Measurements from ENCODE around the gene ROCK2.

ROCK2 gene

GRCh38 chr2:11375025-11375688, 30.7 kb upstream of the ROCK2 start:
- H3K27ac Mint-ChIP-seq, result no peak overlapping the region
- no peaks in the 10 kb centered on the region for H3K36me3 Mint-ChIP-seq (ENCODE audit: low read depth)
- H3K4me1 Mint-ChIP-seq (ENCODE audit: low read depth), result no peaks in the 10 kb centered on the region
- H3K9me3 Mint-ChIP-seq, result no peaks in the 10 kb centered on the region
- no peaks in the 10 kb centered on the region for H3K27me3 Mint-ChIP-seq
- H3K4me3 Mint-ChIP-seq, result no peak overlapping the region

GRCh38 chr2:11373096-11373495, 28.7 kb upstream of the ROCK2 start:
- Mint-ChIP-seq H3K27me3 (no peaks in the 10 kb centered on the region), H3K4me3 (no peak overlapping the region), H3K27ac (no peak overlapping the region), H3K9me3 (no peaks in the 10 kb centered on the region), H3K4me1 (ENCODE audit: low read depth) (no peaks in the 10 kb centered on the region), H3K36me3 (ENCODE audit: low read depth) (no peaks in the 10 kb centered on the region)

DNA sequence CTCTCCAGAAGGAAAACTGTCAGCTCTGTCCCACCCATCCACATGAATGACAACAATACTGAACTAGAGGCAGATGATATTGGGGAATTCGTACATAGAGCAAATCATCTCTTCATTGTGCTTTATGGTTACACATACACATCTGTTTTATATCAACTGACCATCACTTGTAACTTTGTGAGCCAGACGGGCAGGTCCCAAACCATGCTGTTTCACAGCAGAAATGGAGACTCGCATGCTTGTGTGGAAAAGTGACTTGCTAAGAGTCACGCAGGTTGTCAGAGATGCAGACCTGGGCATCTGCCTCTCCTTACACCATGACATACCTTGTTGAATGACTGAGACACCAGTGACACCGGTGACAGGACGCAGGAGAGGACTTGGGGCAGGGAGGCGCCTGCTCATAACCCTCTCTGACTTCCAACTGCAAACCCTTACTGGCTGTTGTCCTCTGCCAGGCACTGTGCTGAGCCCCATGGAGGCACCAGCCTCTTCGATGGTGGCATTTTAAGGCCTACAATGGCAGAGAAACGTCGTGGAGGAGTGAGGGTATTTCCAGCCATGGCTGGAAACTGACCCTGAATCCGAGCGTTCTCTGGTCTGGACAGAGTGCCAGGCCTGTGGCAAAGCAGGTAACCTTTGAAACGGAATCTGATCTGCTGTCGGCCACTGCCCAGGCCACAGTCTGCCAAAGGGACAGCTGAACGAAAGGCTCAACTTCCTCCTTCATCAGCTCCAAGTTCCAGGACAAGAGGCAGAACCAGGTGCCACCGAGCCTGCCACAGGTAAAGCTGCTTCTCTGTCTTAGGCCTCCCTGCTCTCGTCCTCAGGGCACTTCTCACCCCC, 26.9 kb upstream of the ROCK2 start:
- Mint-ChIP-seq H3K9me3 (no peaks in the 10 kb centered on the region), H3K4me3 (no peak overlapping the region), H3K27ac (no peak overlapping the region), H3K36me3 (ENCODE audit: low read depth) (no peaks in the 10 kb centered on the region), H3K27me3 (no peaks in the 10 kb centered on the region), H3K4me1 (ENCODE audit: low read depth) (no peaks in the 10 kb centered on the region)

GRCh38 chr2:11370377-11371091, 26.1 kb upstream of the ROCK2 start:
- no peaks in the 10 kb centered on the region for H3K36me3 Mint-ChIP-seq (ENCODE audit: low read depth)
- no peaks in the 10 kb centered on the region for H3K4me1 Mint-ChIP-seq (ENCODE audit: low read depth)
- H3K27ac Mint-ChIP-seq, result no peak overlapping the region
- no peaks in the 10 kb centered on the region for H3K9me3 Mint-ChIP-seq
- no peak overlapping the region for H3K4me3 Mint-ChIP-seq
- no peaks in the 10 kb centered on the region for H3K27me3 Mint-ChIP-seq

- Mint-ChIP-seq H3K4me3 (no peak overlapping the region), H3K36me3 (ENCODE audit: low read depth) (no peaks in the 10 kb centered on the region), H3K27ac (no peak overlapping the region), H3K27me3 (no peaks in the 10 kb centered on the region), H3K4me1 (ENCODE audit: low read depth) (no peaks in the 10 kb centered on the region), H3K9me3 (no peaks in the 10 kb centered on the region)
Measured at GRCh38 chr2:11368059-11368572, 23.7 kb upstream of the ROCK2 start.

DNA sequence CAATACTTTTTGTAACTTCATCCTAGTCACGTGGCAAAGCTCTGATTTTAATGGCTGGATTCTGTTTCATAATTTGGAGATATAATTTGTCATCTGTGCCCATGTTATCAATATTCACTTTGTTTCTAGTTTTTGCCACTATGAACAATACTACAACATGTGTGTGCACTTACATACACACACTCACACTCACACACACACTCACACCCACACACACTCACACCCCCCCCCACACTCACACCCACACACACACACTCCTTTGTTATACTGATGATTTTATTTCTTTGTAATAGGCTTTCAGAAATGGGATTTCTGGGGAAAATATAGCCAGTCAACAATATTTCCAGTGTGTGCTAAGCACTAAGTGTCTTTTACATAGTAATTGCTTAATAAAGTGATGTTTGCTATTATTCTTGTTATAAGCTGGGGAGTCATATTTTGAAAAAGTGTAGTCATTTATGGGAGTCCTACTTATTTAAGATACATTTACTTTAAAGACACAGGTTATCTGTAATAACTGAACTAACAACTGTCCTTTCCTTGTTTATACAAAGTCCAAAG, 22.8 kb upstream of the ROCK2 start:
- Mint-ChIP-seq H3K9me3 (no peaks in the 10 kb centered on the region), H3K36me3 (ENCODE audit: low read depth) (no peaks in the 10 kb centered on the region), H3K4me1 (ENCODE audit: low read depth) (no peaks in the 10 kb centered on the region), H3K27me3 (no peaks in the 10 kb centered on the region), H3K27ac (no peak overlapping the region), H3K4me3 (no peak overlapping the region)

- Mint-ChIP-seq H3K9me3 (no peaks in the 10 kb centered on the region), H3K36me3 (ENCODE audit: low read depth) (no peaks in the 10 kb centered on the region), H3K27me3 (no peaks in the 10 kb centered on the region), H3K4me3 (no peak overlapping the region), H3K27ac (no peak overlapping the region), H3K4me1 (ENCODE audit: low read depth) (no peaks in the 10 kb centered on the region)
Measured at GRCh38 chr2:11366326-11366741, 21.9 kb upstream of the ROCK2 start.

DNA sequence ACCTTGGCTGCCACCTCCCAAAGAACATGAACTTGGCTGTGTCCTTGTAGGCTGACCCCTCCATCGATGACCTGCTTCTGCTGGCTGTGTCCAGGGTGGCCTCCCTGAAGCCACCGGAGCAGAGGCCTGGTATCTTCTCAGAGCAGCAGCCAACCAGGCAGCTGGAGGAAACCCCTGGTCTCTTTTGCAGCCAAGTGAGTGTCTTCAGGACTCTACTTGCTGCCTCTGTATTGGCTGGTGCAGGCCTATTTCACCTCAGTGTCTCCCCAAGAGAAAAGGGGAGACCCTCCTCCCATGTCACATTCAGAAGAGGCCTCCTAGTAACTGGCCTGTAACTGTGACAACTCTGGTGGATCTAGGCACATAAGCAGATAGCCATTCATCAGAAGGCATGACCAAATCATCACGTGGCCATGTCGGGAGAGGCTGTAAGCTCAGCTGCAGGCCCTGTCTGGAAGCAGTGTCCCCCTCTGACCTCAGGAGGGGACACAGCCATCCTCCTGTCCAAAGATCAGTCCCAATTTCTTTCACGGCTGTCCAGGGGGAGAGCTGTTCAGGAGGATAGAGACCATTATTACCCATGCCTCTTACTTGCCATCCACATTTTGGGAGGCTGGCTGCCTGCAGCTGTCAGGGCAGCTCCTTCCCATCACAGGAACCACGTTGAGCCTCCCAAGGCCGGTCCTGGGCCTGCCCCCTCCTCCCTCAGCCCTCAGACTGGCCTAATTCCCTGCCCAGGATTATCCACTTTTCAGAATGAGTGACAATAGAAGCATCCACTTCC, 20.9 kb upstream of the ROCK2 start:
- Mint-ChIP-seq H3K27ac (no peak overlapping the region), H3K9me3 (no peaks in the 10 kb centered on the region), H3K36me3 (ENCODE audit: low read depth) (no peaks in the 10 kb centered on the region), H3K4me1 (ENCODE audit: low read depth) (no peaks in the 10 kb centered on the region), H3K27me3 (no peaks in the 10 kb centered on the region), H3K4me3 (no peak overlapping the region)

- H3K9me3 Mint-ChIP-seq, result no peaks in the 10 kb centered on the region
- H3K4me1 Mint-ChIP-seq (ENCODE audit: low read depth), result no peaks in the 10 kb centered on the region
- no peak overlapping the region for H3K27ac Mint-ChIP-seq
- H3K27me3 Mint-ChIP-seq, result no peaks in the 10 kb centered on the region
- H3K4me3 Mint-ChIP-seq, result no peak overlapping the region
- no peaks in the 10 kb centered on the region for H3K36me3 Mint-ChIP-seq (ENCODE audit: low read depth)
Measured at GRCh38 chr2:11364565-11364887, 20.1 kb upstream of the ROCK2 start.

- Mint-ChIP-seq H3K9me3 (no peaks in the 10 kb centered on the region), H3K27me3 (no peaks in the 10 kb centered on the region), H3K4me1 (ENCODE audit: low read depth) (no peaks in the 10 kb centered on the region), H3K27ac (no peak overlapping the region), H3K36me3 (ENCODE audit: low read depth) (no peaks in the 10 kb centered on the region), H3K4me3 (no peak overlapping the region)
Measured at GRCh38 chr2:11363868-11364564, 19.6 kb upstream of the ROCK2 start.

DNA sequence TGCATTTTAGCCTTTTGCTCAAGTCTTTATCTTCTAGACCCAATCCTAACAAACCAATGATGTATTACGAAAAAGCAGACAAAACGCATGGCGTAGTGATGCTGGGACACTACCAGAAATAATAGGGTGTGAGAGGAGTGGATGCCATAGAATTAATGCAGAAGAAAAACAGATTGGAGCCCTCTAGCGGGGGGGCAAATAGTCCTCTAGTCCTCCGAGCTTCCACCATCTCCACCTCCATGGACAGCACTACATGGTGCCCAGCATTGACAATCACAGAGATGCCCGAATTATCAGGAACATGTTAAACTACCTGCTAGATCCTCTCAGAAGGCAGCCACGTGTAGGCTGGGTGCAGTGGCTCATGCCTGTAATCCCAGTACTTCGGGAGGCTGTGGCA, 15.4 kb upstream of the ROCK2 start:
- no peak overlapping the region for H3K27ac Mint-ChIP-seq
- H3K36me3 Mint-ChIP-seq (ENCODE audit: low read depth), result no peaks in the 10 kb centered on the region
- H3K4me1 Mint-ChIP-seq (ENCODE audit: low read depth), result no peaks in the 10 kb centered on the region
- H3K4me3 Mint-ChIP-seq, result no peak overlapping the region
- no peaks in the 10 kb centered on the region for H3K9me3 Mint-ChIP-seq
- H3K27me3 Mint-ChIP-seq, result no peaks in the 10 kb centered on the region

- no peak overlapping the region for H3K4me3 Mint-ChIP-seq
- no peaks in the 10 kb centered on the region for H3K4me1 Mint-ChIP-seq (ENCODE audit: low read depth)
- no peaks in the 10 kb centered on the region for H3K36me3 Mint-ChIP-seq (ENCODE audit: low read depth)
- no peak overlapping the region for H3K27ac Mint-ChIP-seq
- no peaks in the 10 kb centered on the region for H3K27me3 Mint-ChIP-seq
- H3K9me3 Mint-ChIP-seq, result no peaks in the 10 kb centered on the region
Measured at GRCh38 chr2:11357428-11357972, 13.1 kb upstream of the ROCK2 start.

GRCh38 chr2:11356764-11357163, 12.3 kb upstream of the ROCK2 start:
- Mint-ChIP-seq H3K4me1 (ENCODE audit: low read depth) (no peaks in the 10 kb centered on the region), H3K4me3 (no peak overlapping the region), H3K9me3 (no peaks in the 10 kb centered on the region), H3K27me3 (no peaks in the 10 kb centered on the region), H3K27ac (no peak overlapping the region), H3K36me3 (ENCODE audit: low read depth) (no peaks in the 10 kb centered on the region)
